ENCODE measurements around the gene SPTLC1. TPM values are rescaled to one million over a fixed set of nuclear protein-coding genes. Genes with fewer than 3 reads are reported as not detected.
"Not testable (repeated sequence)": the region's sequence is repeated elsewhere in the genome, so short reads cannot be mapped to it uniquely, and the experiment has no call there.

SPTLC1 gene
- polyA plus RNA-seq, 1 donor (not counting 4 experiments of a cell fraction or from before 2014, with no cell fraction given) = 123 TPM

- no peak for TF ChIP-seq CTCF (optimal IDR thresholded peaks at IDR 0.05 in 1 of 3, IDR thresholded peaks at IDR 0.05 in 1 of 3, conservative IDR thresholded peaks at IDR 0.05 in 1 of 3; ENCODE audit: extremely low read depth in 1 of 3, insufficient read depth in 2 of 3, low read length in 3 of 3)
- no peak for TF ChIP-seq EZH2 (IDR thresholded peaks at IDR 0.05; ENCODE audit: low read length)
- no peaks in the 10 kb centered on the region for H3K9me1 ChIP-seq (ENCODE audit: control insufficient read depth, extremely low read depth, insufficient read depth, low read length)
- no peak overlapping the region for H3K27ac ChIP-seq (ENCODE audit: control insufficient read depth, insufficient read depth, low read length)
- no peaks in the 10 kb centered on the region for H3K9me3 ChIP-seq (ENCODE audit: control insufficient read depth, low read depth, low read length)
- H3K4me2 ChIP-seq (ENCODE audit: control insufficient read depth, extremely low read depth, insufficient read depth, low read depth, low read length) = no peak overlapping the region
- H3K27me3 ChIP-seq (ENCODE audit: control insufficient read depth, extremely low read depth, insufficient read depth, low read length) = no peaks in the 10 kb centered on the region
- FAIRE-seq (no peak), DNase-seq (ENCODE audit: low read depth, low spot score) (no peak)
- no peaks in the 10 kb centered on the region for H3K79me2 ChIP-seq (ENCODE audit: control insufficient read depth, insufficient read depth, low read length)
- H3K9ac ChIP-seq (ENCODE audit: control insufficient read depth, extremely low read depth, insufficient read depth, low read length) = no peak overlapping the region
- peaks cover 0 to 3% of the 10 kb centered on the region in 2 experiments for H3K36me3 ChIP-seq (ENCODE audit: control insufficient read depth in 2 of 2, extremely low read depth in 1 of 2, insufficient read depth in 2 of 2, low read length in 2 of 2)
- H3K4me3 ChIP-seq (ENCODE audit: control insufficient read depth in 2 of 3, extremely low read depth in 1 of 3, insufficient read depth in 2 of 3, low read depth in 1 of 3, low read length in 3 of 3) = no peak overlapping the region
- dilution Hi-C loops (cut with MboI; ENCODE audit: extremely low pct_ligation_motif_present, low sequenced_read_pairs) = loop anchor here (10.0 kb wide), 1 partner anchor 252 kb away; no protein-coding TSS in a partner anchor
- H4K20me1 ChIP-seq (ENCODE audit: control insufficient read depth, extremely low read depth, insufficient read depth, low read length) = no peaks in the 10 kb centered on the region
- peaks cover 9% of the 10 kb centered on the region for H3K4me1 ChIP-seq (ENCODE audit: control insufficient read depth, extremely low read depth, insufficient read depth, low read length)
- H2AFZ ChIP-seq (ENCODE audit: control insufficient read depth, low read length) = no peak overlapping the region
These were observed 88.8 kb downstream of the SPTLC1 start for GRCh38 chr9:92026206-92027002.

GRCh38 chr9:92021785-92022541 is 93.2 kb downstream of the SPTLC1 start:
- not testable (repeated sequence) for H3K9ac ChIP-seq (ENCODE audit: control insufficient read depth, extremely low read depth, insufficient read depth, low read length); H2AFZ ChIP-seq (ENCODE audit: control insufficient read depth, low read length); H3K4me3 ChIP-seq (ENCODE audit: control insufficient read depth in 2 of 3, extremely low read depth in 1 of 3, insufficient read depth in 2 of 3, low read depth in 1 of 3, low read length in 3 of 3); H4K20me1 ChIP-seq (ENCODE audit: control insufficient read depth, extremely low read depth, insufficient read depth, low read length); H3K9me3 ChIP-seq (ENCODE audit: control insufficient read depth, low read depth, low read length); H3K9me1 ChIP-seq (ENCODE audit: control insufficient read depth, extremely low read depth, insufficient read depth, low read length); H3K4me1 ChIP-seq (ENCODE audit: control insufficient read depth, extremely low read depth, insufficient read depth, low read length); H3K79me2 ChIP-seq (ENCODE audit: control insufficient read depth, insufficient read depth, low read length); H3K27me3 ChIP-seq (ENCODE audit: control insufficient read depth, extremely low read depth, insufficient read depth, low read length); H3K4me2 ChIP-seq (ENCODE audit: control insufficient read depth, extremely low read depth, insufficient read depth, low read depth, low read length); H3K36me3 ChIP-seq (ENCODE audit: control insufficient read depth in 2 of 2, extremely low read depth in 1 of 2, insufficient read depth in 2 of 2, low read length in 2 of 2)
- DNase-seq (ENCODE audit: low read depth, low spot score) (peak; percentile 87), FAIRE-seq (peak; percentile 69)
- dilution Hi-C loops (cut with MboI; ENCODE audit: extremely low pct_ligation_motif_present, low sequenced_read_pairs) = loop anchor here (10.0 kb wide), 1 partner anchor 247 kb away; no protein-coding TSS in a partner anchor
- peak overlapping the region; percentile 79 for H3K27ac ChIP-seq (ENCODE audit: control insufficient read depth, insufficient read depth, low read length)
